Neural progenitor cell (in vitro differentiated cells): ENCODE data around the gene EXOG. TPM values are rescaled to one million over a fixed set of nuclear protein-coding genes. Genes with fewer than 3 reads are reported as not detected.

ENCODE experiments used
- DNase-seq: peaks from one replicate; pipeline ENCODE4 v3.0.0-alpha.2; 2016; ENCODE audit warnings: low spot score
- H2AFZ ChIP-seq: fragments of 200-600 bp; sonication (generic); replicated peaks from 2 replicates; pipeline ENCODE4 v1.6.1; 2016; ENCODE audit warnings: antibody characterized with exemption
- H3F3A ChIP-seq: fragments of 200-600 bp; sonication (generic); 2 replicates; pipeline ENCODE4 v1.6.1; 2016; ENCODE audit warnings: antibody characterized with exemption, low read depth
- H3K27ac ChIP-seq: fragments of 200-600 bp; sonication (generic); 2 replicates; pipeline ENCODE4 v1.5.1; 2016; ENCODE audit warnings: mild to moderate bottlenecking
- H3K27me3 ChIP-seq: fragments of 200-600 bp; sonication (generic); 2 replicates; pipeline ENCODE4 v1.6.1; 2016; ENCODE audit warnings: mild to moderate bottlenecking, moderate library complexity
- H3K36me3 ChIP-seq: fragments of 200-600 bp; sonication (generic); 2 replicates; pipeline ENCODE4 v1.5.1; 2016
- H3K4me1 ChIP-seq: fragments of 200-600 bp; sonication (generic); 2 replicates; pipeline ENCODE4 v1.6.1; 2016; ENCODE audit warnings: mixed run types
- H3K4me2 ChIP-seq: fragments of 200-600 bp; sonication (generic); 2 replicates; pipeline ENCODE4 v1.6.1; 2016
- H3K4me3 ChIP-seq: fragments of 200-600 bp; sonication (generic); 2 replicates; pipeline ENCODE4 v1.5.1; 2016
- H3K79me2 ChIP-seq: fragments of 200-600 bp; sonication (generic); 2 replicates; pipeline ENCODE4 v1.6.1; 2016; ENCODE audit warnings: low read depth
- H3K9ac ChIP-seq: fragments of 200-600 bp; sonication (generic); 2 replicates; pipeline ENCODE4 v1.6.1; 2016
- H3K9me3 ChIP-seq: fragments of 200-600 bp; sonication (generic); 2 replicates; pipeline ENCODE4 v1.5.1; 2016; ENCODE audit warnings: low read depth
- H4K20me1 ChIP-seq: fragments of 200-600 bp; sonication (generic); 2 replicates; pipeline ENCODE4 v1.6.1; 2016; ENCODE audit warnings: low read depth
- H3K27ac Mint-ChIP-seq: 3 replicates; pipeline ENCODE4 v1.8.0; 2021; ENCODE audit warnings: mixed read lengths
- H3K27me3 Mint-ChIP-seq: 2 replicates; pipeline ENCODE4 v1.8.0; 2022; ENCODE audit warnings: low read depth, mild to moderate bottlenecking, inconsistent platforms, moderate library complexity, mixed read lengths; ENCODE audit not compliant: insufficient read depth
- H3K36me3 Mint-ChIP-seq: 3 replicates; pipeline ENCODE4 v1.8.0; 2021; ENCODE audit warnings: mixed read lengths
- H3K4me1 Mint-ChIP-seq: 3 replicates; pipeline ENCODE4 v1.8.0; 2021; ENCODE audit warnings: mixed read lengths
- H3K4me3 Mint-ChIP-seq: 3 replicates; pipeline ENCODE4 v1.8.0; 2021; ENCODE audit warnings: mild to moderate bottlenecking, moderate library complexity, mixed read lengths
- H3K9me3 Mint-ChIP-seq: 3 replicates; pipeline ENCODE4 v1.8.0; 2020; ENCODE audit warnings: mixed read lengths
- EZH2 ChIP-seq: fragments of 200-600 bp; sonication (generic); IDR thresholded peaks from 2 replicates; pipeline ENCODE4 v1.6.1; 2017; ENCODE audit warnings: antibody characterized with exemption, mild to moderate bottlenecking, moderate library complexity
- EZH2phosphoT487 ChIP-seq: fragments of 200-600 bp; sonication (generic); IDR thresholded peaks from 2 replicates; pipeline ENCODE4 v1.6.1; 2017; ENCODE audit warnings: antibody characterized with exemption
- total RNA-seq: library from RNA; depleted of rRNA; stranded (reverse); fragments of >200 nt; gene quantifications from 2 replicates; pipeline ENCODE4 v1.2.3, GENCODE V29; 2015; ENCODE audit warnings: low replicate concordance
- TF ChIP-seq, protein P1 (sequence below): fragments of 200-600 bp; sonication (generic); IDR thresholded peaks from 2 replicates; pipeline ENCODE4 v1.5.1; 2017; ENCODE audit warnings: antibody characterized with exemption, mild to moderate bottlenecking

The EXOG gene
- total RNA-seq, 1 donor from 2014 or later = 11.6 TPM

DNA sequence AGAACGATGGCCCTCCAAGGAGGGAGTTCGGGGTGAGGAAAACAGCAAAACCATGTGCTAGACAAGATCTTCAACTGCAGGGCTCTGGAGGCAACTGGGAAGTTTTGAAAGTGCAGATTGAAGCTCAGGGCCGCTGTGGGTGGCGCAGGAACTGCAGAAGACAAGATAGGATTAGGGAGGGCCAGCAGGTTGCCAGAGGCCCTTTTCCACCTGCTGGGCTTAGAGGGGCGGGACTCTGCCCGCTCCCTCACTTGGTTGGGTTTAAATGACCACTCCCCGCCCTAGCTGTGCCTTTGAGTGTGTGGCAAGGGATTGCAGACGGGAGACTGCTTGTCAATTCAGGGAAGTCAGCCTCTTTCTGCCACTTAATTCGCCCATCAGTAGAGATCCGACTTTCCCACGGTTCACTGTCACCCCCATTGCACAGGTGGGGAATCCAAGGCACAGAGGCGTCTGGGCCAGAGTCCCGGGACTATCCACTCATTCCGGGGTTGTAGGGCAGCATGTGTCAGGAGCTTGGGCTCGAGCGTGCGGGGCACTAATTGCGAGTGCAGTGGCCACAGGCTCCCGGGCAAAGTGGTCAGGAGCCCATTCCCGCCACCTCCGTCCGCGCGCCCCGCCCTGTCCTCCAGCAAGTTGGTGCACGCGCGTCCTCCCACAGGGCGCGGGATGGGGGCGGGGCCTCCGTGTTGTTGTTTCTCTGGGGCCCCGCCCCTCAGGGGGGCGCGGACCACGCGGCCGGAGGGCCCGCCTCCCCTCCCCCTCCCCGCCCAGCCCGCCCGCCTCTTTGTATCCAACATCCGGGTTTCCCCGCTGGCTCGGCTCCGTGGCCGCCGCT, 42.8 kb upstream of the EXOG start, which contains the start of gene ACVR2B:
TSS of gene ACVR2B (plus strand) at position 816 of the 838 bp plus-strand sequence. CDS start 433 bp downstream, outside the sequence.
- peaks cover 3% of the 10 kb centered on the region for H3K27me3 Mint-ChIP-seq

DNA sequence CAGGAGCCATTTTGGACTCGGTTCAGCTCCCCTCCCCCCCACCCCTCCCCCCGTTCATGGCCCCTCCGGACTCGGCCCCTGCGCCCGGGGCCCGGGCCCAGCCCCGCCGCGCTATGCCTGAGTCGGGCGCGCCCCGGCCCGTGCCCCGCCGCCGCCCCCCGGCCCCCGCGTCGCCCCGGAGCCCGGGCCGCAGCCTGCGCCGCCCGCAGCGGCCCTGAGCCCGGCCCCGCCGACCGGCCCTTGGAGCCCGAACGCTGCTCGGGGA, 42.3 kb upstream of the EXOG start:
- Mint-ChIP-seq H3K36me3 (peaks cover 19% of the 10 kb centered on the region), H3K27me3 (peaks cover 3% of the 10 kb centered on the region), H3K4me1 (peaks cover 19% of the 10 kb centered on the region), H3K9me3 (peaks cover 15% of the 10 kb centered on the region), H3K27ac (no peak overlapping the region), H3K4me3 (peak overlapping the region; percentile 100)
- TF ChIP-seq, protein P1, sequence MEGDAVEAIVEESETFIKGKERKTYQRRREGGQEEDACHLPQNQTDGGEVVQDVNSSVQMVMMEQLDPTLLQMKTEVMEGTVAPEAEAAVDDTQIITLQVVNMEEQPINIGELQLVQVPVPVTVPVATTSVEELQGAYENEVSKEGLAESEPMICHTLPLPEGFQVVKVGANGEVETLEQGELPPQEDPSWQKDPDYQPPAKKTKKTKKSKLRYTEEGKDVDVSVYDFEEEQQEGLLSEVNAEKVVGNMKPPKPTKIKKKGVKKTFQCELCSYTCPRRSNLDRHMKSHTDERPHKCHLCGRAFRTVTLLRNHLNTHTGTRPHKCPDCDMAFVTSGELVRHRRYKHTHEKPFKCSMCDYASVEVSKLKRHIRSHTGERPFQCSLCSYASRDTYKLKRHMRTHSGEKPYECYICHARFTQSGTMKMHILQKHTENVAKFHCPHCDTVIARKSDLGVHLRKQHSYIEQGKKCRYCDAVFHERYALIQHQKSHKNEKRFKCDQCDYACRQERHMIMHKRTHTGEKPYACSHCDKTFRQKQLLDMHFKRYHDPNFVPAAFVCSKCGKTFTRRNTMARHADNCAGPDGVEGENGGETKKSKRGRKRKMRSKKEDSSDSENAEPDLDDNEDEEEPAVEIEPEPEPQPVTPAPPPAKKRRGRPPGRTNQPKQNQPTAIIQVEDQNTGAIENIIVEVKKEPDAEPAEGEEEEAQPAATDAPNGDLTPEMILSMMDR = no peak
- TF ChIP-seq EZH2 (no peak), EZH2phosphoT487 (no peak)
- H3K27ac ChIP-seq = peak overlapping the region; percentile 88
- H3K79me2 ChIP-seq = peaks cover 49% of the 10 kb centered on the region
- H2AFZ ChIP-seq = no peak overlapping the region
- H3K9me3 ChIP-seq = no peaks in the 10 kb centered on the region
- H3K4me2 ChIP-seq = peak overlapping the region; percentile 92
- no peaks in the 10 kb centered on the region for H3K27me3 ChIP-seq
- H4K20me1 ChIP-seq = peaks cover 41% of the 10 kb centered on the region
- H3K36me3 ChIP-seq = no peaks in the 10 kb centered on the region
- H3K9ac ChIP-seq = peak overlapping the region; percentile 98
- peaks cover 28% of the 10 kb centered on the region for H3F3A ChIP-seq
- no peak for DNase-seq
- peaks cover 24% of the 10 kb centered on the region for H3K4me1 ChIP-seq
- H3K4me3 ChIP-seq = peak overlapping the region; percentile 100

More for the DNA sequence above, 42.8 kb upstream of the EXOG start, which contains the start of gene ACVR2B:
- Mint-ChIP-seq H3K4me1 (peaks cover 19% of the 10 kb centered on the region), H3K36me3 (peaks cover 13% of the 10 kb centered on the region), H3K4me3 (peak within 1 kb of the TSS; percentile 100), H3K27ac (peak within 1 kb of the TSS; percentile 100), H3K9me3 (peaks cover 12% of the 10 kb centered on the region)
- TF ChIP-seq EZH2 = no peak
- TF ChIP-seq, protein P1 = no peak
- no peak for TF ChIP-seq EZH2phosphoT487
- peak within 1 kb of the TSS; percentile 66 for H2AFZ ChIP-seq
- peaks cover 28% of the 10 kb centered on the region for H3F3A ChIP-seq
- H3K4me2 ChIP-seq = peak within 1 kb of the TSS; percentile 92
- H3K4me3 ChIP-seq = peak within 1 kb of the TSS; percentile 100
- H3K9ac ChIP-seq = peak within 1 kb of the TSS; percentile 98
- peaks cover 35% of the 10 kb centered on the region for H4K20me1 ChIP-seq
- H3K27me3 ChIP-seq = no peaks in the 10 kb centered on the region
- H3K9me3 ChIP-seq = no peaks in the 10 kb centered on the region
- H3K27ac ChIP-seq = peak within 1 kb of the TSS; percentile 88
- peaks cover 19% of the 10 kb centered on the region for H3K4me1 ChIP-seq
- peak; percentile 95 for DNase-seq
- no peaks in the 10 kb centered on the region for H3K36me3 ChIP-seq
- H3K79me2 ChIP-seq = peaks cover 44% of the 10 kb centered on the region

- peak; percentile 74 for DNase-seq
- H3K9me3 Mint-ChIP-seq = peaks cover 15% of the 10 kb centered on the region
- peaks cover 3% of the 10 kb centered on the region for H3K27me3 Mint-ChIP-seq
These were observed 41.8 kb upstream of the EXOG start for GRCh38 chr3:38454178-38454883.

More at GRCh38 chr3:38454178-38454883, 41.8 kb upstream of the EXOG start:
- H3K36me3 Mint-ChIP-seq = peaks cover 21% of the 10 kb centered on the region
- H4K20me1 ChIP-seq = peaks cover 46% of the 10 kb centered on the region
- no peaks in the 10 kb centered on the region for H3K27me3 ChIP-seq
- H3K27ac Mint-ChIP-seq = peak overlapping the region; percentile 100
- H2AFZ ChIP-seq = no peak overlapping the region
- H3K4me3 Mint-ChIP-seq = peak overlapping the region; percentile 100
- H3K4me1 ChIP-seq = peaks cover 28% of the 10 kb centered on the region
- H3K4me2 ChIP-seq = peak overlapping the region; percentile 92
- no peaks in the 10 kb centered on the region for H3K9me3 ChIP-seq
- H3F3A ChIP-seq = peaks cover 28% of the 10 kb centered on the region
- TF ChIP-seq, protein P1 = no peak
- TF ChIP-seq EZH2 = no peak
- no peak for TF ChIP-seq EZH2phosphoT487
- H3K4me3 ChIP-seq = peak overlapping the region; percentile 100
- no peaks in the 10 kb centered on the region for H3K36me3 ChIP-seq
- peak overlapping the region; percentile 98 for H3K9ac ChIP-seq
- H3K79me2 ChIP-seq = peaks cover 54% of the 10 kb centered on the region
- peak overlapping the region; percentile 88 for H3K27ac ChIP-seq
- H3K4me1 Mint-ChIP-seq = peaks cover 19% of the 10 kb centered on the region
